GM10248 (cell line): ENCODE measurements around the gene HES4.
A peak's percentile ranks its signal among the peaks of the same experiment; 100 is the strongest.

ENCODE experiments used
- CTCF ChIA-PET: fragments of 300-600 bp; sonication (Branson Sonifier 250); formaldehyde crosslinking; extraction: SDS; loops from one replicate; lab custom pipeline; 2021; ENCODE audit warnings: antibody characterized with exemption; lab: Yijun Ruan, JAX
- POLR2A ChIA-PET: fragments of 350-650 bp; sonication (Branson Sonifier 250); formaldehyde crosslinking; extraction: SDS; loops from one replicate; lab custom pipeline; 2020; ENCODE audit warnings: antibody characterized with exemption; lab: Yijun Ruan, JAX
- DNase-seq: peaks from one replicate; pipeline ENCODE4 v3.0.0; 2012; ENCODE audit errors: extremely low spot score
- TF ChIP-seq, protein P1 (sequence below): IDR thresholded peaks from 2 replicates; pipeline ENCODE4 v1.5.1; 2012; ENCODE audit warnings: mild to moderate bottlenecking, low read depth; ENCODE audit errors: extremely low read depth, missing control alignments, control extremely low read depth

Gene HES4

DNA sequence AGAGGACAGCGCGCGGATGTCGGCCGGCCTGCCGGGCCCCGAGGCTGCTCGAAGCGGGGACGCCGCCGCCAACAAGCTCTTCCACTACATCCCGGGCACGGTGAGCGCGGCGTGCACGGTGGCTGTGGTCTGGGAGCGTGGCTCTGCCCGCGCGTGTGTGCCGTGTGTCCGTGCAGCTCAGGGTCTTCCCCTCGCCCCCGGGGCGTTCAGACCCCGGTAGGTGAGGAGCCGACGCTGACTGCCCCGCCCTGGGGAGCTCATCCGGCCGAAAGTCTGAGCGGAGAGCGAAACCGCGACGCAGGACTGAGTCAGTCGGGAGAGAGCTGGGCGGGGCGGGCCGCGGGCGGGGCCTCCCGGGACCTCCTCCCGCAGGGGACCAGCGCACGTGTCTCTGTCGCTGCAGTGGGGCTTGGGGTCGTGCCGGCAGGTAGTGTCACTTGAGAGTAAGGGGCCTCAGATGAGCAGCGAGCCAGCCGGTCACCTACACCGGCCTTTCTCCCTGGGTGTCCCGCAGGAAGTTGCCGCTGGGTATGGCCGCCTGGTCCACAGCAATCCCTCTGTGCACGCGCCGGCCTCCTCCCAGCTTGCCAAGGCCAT lies 33.1 kb downstream of the HES4 start:
- TF ChIP-seq, protein P1, sequence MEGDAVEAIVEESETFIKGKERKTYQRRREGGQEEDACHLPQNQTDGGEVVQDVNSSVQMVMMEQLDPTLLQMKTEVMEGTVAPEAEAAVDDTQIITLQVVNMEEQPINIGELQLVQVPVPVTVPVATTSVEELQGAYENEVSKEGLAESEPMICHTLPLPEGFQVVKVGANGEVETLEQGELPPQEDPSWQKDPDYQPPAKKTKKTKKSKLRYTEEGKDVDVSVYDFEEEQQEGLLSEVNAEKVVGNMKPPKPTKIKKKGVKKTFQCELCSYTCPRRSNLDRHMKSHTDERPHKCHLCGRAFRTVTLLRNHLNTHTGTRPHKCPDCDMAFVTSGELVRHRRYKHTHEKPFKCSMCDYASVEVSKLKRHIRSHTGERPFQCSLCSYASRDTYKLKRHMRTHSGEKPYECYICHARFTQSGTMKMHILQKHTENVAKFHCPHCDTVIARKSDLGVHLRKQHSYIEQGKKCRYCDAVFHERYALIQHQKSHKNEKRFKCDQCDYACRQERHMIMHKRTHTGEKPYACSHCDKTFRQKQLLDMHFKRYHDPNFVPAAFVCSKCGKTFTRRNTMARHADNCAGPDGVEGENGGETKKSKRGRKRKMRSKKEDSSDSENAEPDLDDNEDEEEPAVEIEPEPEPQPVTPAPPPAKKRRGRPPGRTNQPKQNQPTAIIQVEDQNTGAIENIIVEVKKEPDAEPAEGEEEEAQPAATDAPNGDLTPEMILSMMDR: no peak
- CTCF ChIA-PET: interaction anchor here (0.8 to 1.6 kb wide), 6 partner anchors 9 to 62 kb away, joined by 3 to 7 read pairs (median 4); no protein-coding TSS in a partner anchor
- POLR2A ChIA-PET: no interaction called here
- DNase-seq: peak; percentile 88

- POLR2A ChIA-PET: no interaction called here
- CTCF ChIA-PET: interaction anchor here (0.8 to 1.6 kb wide), 6 partner anchors 10 to 61 kb away, joined by 3 to 7 read pairs (median 4); no protein-coding TSS in a partner anchor
- DNase-seq: peak; percentile 73
These were observed 33.7 kb downstream of the HES4 start, which contains the start of gene PLEKHN1 for GRCh38 chr1:966135-966703. PLEKHN1 (plus strand) TSS chr1:966482; CDS start chr1:966532, 50 bp downstream.

GRCh38 chr1:965526-966134 lies 34.3 kb downstream of the HES4 start:
- DNase-seq: no peak
- POLR2A ChIA-PET: no interaction called here
- TF ChIP-seq, protein P1: no peak
- CTCF ChIA-PET: no interaction called here

More at GRCh38 chr1:966135-966703, 33.7 kb downstream of the HES4 start, which contains the start of gene PLEKHN1:
- TF ChIP-seq, protein P1: no peak

GRCh38 chr1:964691-965525 lies 35.0 kb downstream of the HES4 start:
- TF ChIP-seq, protein P1: no peak
- POLR2A ChIA-PET: no interaction called here
- CTCF ChIA-PET: no interaction called here
- DNase-seq: no peak

- TF ChIP-seq, protein P1: no peak
- no peak for DNase-seq
- ChIA-PET POLR2A (interaction anchor here (1.1 kb wide), 1 partner anchor 12 kb away, joined by 3 read pairs; no protein-coding TSS in a partner anchor), CTCF (no interaction called here)
These were observed 36.0 kb downstream of the HES4 start for GRCh38 chr1:963746-964525.

DNA sequence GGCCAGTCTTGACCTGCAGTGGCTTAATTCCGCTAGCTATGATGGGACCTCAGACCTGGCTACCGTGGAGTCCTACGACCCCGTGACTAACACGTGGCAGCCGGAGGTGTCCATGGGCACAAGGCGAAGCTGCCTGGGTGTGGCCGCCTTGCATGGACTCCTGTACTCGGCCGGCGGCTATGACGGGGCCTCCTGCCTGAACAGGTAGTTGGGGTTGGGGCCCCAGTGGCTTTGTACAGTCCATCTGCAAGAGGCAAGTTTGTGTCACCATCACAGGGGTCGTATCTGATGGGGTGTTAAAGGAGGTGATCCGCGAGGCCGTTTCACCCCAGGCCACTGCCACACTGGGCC lies 36.6 kb downstream of the HES4 start:
- TF ChIP-seq, protein P1: no peak
- CTCF ChIA-PET: interaction anchor here (1.1 kb wide), 1 partner anchor 18 kb away, joined by 3 read pairs; the partner anchor contains the start of gene PERM1
- POLR2A ChIA-PET: interaction anchor here (1.1 kb wide), 1 partner anchor 13 kb away, joined by 3 read pairs; no protein-coding TSS in a partner anchor
- DNase-seq: no peak
